Cardiac fibroblast (primary cell): ENCODE results near the gene TCP11.

Experiments
- DNase-seq, 2 donors: peaks; one replicate each; pipeline versions ENCODE4 v3.0.0 to v3.0.0-alpha.2; 2010; ENCODE audit warnings: low read depth in 2 of 2
- H3K4me3 ChIP-seq, 2 donors: replicated peaks in 1 of 2; 1 replicate in 1 of 2; 2 replicates in 1 of 2; pipeline ENCODE4 v1.5.1; 2011; ENCODE audit warnings: low read depth in 2 of 2, low read length in 2 of 2, mild to moderate bottlenecking in 2 of 2, moderate library complexity in 1 of 2
- TF ChIP-seq, protein P1 (sequence below): IDR thresholded peaks from one replicate; pipeline ENCODE4 v1.5.1; 2011; ENCODE audit warnings: low read depth, mild to moderate bottlenecking, low read length, inconsistent platforms

Gene TCP11

DNA sequence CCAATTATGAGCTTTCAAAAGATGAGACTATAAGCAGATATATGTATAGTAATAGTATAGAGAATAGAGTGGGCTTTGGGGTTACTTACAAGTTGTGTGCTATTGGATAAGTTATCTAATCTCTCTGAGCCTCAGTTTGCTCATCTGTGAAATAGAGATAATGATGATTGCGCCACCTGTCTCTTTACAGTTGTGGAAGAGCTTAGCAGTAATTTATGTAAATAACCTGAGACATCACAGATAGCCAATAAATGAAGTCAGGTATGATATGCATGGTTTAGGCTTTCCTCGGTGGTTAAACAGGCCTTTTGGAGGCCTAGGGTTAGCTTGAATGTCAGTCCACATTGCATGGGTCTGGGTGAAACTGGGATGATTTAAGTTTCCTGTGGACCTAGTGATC, 42.8 kb upstream of the TCP11 start:
- no peak for DNase-seq
- no peak overlapping the region for H3K4me3 ChIP-seq
- TF ChIP-seq, protein P1, sequence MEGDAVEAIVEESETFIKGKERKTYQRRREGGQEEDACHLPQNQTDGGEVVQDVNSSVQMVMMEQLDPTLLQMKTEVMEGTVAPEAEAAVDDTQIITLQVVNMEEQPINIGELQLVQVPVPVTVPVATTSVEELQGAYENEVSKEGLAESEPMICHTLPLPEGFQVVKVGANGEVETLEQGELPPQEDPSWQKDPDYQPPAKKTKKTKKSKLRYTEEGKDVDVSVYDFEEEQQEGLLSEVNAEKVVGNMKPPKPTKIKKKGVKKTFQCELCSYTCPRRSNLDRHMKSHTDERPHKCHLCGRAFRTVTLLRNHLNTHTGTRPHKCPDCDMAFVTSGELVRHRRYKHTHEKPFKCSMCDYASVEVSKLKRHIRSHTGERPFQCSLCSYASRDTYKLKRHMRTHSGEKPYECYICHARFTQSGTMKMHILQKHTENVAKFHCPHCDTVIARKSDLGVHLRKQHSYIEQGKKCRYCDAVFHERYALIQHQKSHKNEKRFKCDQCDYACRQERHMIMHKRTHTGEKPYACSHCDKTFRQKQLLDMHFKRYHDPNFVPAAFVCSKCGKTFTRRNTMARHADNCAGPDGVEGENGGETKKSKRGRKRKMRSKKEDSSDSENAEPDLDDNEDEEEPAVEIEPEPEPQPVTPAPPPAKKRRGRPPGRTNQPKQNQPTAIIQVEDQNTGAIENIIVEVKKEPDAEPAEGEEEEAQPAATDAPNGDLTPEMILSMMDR, result no peak

DNA sequence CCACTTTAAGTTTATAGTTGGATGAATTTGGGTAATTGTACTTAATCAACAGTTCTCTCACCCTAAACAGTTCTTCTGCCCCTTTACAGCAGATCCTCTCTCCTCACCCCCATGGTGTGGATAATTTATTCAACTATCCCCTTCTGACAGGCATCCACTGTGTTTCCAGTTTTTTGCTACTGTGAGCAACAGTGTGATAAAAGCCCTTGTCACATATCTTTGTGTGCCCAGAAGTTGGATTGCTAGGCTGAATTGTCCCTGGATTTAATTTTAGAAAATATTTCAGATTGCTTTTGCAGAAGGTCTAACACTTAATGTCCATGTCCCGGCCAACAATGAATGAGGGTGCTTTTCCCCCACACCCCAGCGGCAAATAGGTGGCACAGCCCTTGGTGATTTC, 42.1 kb upstream of the TCP11 start:
- TF ChIP-seq, protein P1, result no peak
- H3K4me3 ChIP-seq, result no peak overlapping the region
- DNase-seq, result no peak

DNA sequence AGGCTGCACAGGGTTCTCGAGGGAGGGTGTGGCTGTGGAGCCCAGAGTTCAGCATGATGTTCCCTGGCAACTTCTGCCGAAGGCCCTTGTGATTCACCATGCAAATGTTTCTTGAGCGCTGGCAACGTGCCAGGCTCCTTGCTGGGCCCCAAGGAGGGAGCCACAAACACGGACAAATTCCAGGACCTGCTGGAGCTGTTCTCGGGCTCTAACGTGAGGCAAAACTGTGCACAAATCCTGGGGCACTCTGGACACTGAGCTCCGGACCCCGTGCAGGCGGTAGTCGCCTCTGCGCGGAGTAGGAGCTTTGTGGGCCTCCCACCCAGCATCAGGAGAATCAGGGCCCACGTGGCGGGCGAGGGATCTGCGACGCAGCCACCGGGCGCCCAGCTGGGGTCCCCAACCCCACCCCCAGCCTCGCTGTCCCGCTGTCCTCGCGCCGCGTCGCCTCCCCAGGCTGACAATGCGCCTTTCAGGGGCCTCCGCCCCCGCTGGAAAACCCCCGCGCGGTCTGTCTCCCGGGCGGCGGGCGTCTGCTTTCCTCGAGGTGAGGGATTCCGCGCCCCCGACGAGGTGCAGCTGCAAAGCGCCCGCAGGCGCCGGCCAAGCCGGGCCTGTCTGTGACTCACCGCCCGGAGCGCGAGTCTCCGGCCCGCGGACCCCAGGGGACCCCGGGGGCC, 40.9 kb upstream of the TCP11 start:
- peak; percentile 87 to 94 for DNase-seq
- TF ChIP-seq, protein P1, result no peak
- H3K4me3 ChIP-seq, result no peak overlapping the region

DNA sequence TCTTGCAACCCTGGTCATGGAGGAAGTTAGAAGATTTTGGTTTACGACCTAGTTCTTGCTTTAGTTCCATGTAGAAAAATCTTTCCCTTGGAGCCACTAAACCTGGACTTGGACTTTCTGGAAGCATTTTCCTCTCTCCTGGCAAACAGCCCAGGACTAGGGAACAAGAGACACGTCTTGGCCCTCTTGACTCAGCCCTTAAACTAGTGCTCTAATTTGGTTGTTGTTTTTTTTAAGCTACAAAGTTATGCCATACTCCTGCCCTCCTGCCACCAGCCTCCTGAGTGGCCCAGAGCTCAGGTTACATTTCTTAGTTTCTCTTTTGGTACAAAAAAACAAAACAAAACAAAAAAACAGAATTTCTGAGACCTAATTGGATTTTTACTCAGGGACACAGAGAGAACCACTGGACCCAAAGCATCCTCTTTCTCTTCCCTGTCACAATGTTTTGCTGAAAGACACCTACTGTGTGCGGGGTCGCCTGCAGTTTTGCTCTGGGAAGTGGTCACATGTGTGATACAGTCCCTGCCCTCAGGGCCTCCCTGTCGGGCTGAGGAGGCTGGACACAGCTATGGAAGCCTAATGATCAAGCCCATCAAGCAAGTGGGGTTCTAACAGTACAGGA, 40.3 kb upstream of the TCP11 start:
- DNase-seq, result peak; percentile 80 to 82
- TF ChIP-seq, protein P1, result no peak
- H3K4me3 ChIP-seq, result no peak overlapping the region

DNA sequence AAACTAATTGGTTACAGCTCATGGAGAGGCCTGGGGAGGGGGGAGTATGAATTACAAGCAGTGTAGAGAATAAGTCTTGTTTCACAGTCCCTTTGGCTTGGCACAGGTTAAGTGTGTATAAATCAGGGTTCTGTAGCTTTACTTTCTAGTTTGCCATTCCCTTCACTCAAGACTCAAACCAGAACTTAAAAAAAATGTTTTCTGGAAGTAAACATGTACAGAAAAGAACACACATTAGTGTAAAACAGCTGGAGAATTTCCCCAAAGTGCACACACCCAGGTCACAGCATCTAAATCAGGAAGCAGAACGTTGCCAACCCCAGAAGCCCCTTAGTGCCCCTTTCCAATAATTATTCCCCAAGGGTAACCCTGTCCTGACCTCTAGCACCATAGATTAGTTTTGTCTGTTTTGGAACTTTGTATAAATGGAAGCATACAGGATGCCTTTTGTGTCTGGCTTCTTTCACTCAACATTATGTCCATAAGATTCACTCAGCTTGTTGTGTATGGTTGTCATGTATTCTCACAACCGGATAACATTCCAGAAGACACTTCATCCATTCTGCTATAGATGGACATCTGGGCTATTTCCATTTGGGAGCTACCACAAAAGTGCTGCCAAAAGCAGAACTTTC, 38.9 kb upstream of the TCP11 start:
- DNase-seq, result no peak
- TF ChIP-seq, protein P1, result no peak
- no peak overlapping the region for H3K4me3 ChIP-seq

DNA sequence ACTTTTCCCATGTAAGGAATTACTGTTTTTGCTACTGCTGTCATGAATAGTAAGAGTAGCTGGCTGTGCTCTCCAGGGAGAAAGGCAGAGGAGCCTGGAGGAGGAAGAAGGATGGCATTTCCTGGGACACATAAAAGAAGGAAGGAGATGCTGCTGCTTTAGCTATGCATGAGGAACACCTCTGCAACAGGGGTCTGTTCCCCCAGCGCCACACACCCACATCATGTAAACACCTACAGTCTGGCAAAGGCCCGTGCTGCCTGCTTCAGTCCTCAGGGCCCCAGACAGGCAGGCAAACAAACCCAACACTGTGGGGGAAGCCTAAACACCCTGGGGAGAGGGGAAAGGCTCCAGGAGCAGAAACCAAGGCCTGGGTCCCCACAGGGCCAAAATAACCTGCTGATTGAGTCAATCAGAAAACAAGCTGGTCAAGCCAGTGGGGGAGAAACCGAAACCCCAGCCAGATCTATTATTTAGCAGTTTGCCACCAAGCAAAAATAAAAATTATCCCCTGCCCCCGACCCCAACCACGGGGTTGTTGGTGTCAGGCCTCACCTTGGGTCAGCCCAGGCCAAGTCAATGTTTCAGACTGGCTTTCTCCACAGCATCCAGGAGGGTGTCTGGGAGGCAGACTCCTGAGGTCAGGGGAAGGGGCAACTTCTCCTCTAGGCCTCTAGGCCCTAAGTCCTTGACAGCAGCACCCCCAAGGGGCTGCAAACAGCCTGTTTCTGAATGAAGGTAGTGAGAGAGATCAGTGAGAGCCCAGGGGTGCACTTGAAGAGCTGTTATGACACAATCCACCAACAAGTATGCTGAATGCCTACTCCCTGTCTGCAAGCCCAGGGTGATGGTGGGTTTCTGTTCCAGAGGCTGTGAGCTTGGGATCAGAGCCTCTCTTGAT, 38.0 kb upstream of the TCP11 start:
- no peak for DNase-seq
- TF ChIP-seq, protein P1, result no peak
- no peak overlapping the region for H3K4me3 ChIP-seq
